Suppressor macrophage treated with lipopolysaccharide for 4 hours (primary cell): ENCODE data around the gene CHST10.

Experiments used
- DNase-seq: peaks from one replicate; pipeline ENCODE4 v3.0.0-alpha.2; 2020

CHST10 gene

GRCh38 chr2:100413571-100413970, 3.9 kb downstream of the CHST10 start:
- no peak for DNase-seq

- DNase-seq: no peak
These were observed 4.6 kb downstream of the CHST10 start for GRCh38 chr2:100412881-100413321.

GRCh38 chr2:100412466-100412865, 5.0 kb downstream of the CHST10 start:
- DNase-seq: no peak

GRCh38 chr2:100411841-100412292, 5.6 kb downstream of the CHST10 start:
- no peak for DNase-seq

GRCh38 chr2:100409975-100410647, 7.4 kb downstream of the CHST10 start:
- no peak for DNase-seq

- no peak for DNase-seq
These were observed 8.0 kb downstream of the CHST10 start for GRCh38 chr2:100409461-100409860.

- peak; percentile 11 for DNase-seq
These were observed 8.5 kb downstream of the CHST10 start for GRCh38 chr2:100408941-100409340.

- no peak for DNase-seq
These were observed 9.4 kb downstream of the CHST10 start for GRCh38 chr2:100408104-100408503.

GRCh38 chr2:100407563-100407962, 9.9 kb downstream of the CHST10 start:
- no peak for DNase-seq

- no peak for DNase-seq
These were observed 10.4 kb downstream of the CHST10 start for GRCh38 chr2:100407073-100407472.

GRCh38 chr2:100406120-100406508, 11.4 kb downstream of the CHST10 start:
- no peak for DNase-seq

GRCh38 chr2:100405403-100406119, 11.9 kb downstream of the CHST10 start:
- DNase-seq: no peak

- no peak for DNase-seq
These were observed 13.1 kb downstream of the CHST10 start for GRCh38 chr2:100404411-100404810.

GRCh38 chr2:100403722-100404121, 13.7 kb downstream of the CHST10 start:
- no peak for DNase-seq

GRCh38 chr2:100401268-100401667, 16.2 kb downstream of the CHST10 start:
- DNase-seq: no peak

- DNase-seq: no peak
These were observed 17.8 kb downstream of the CHST10 start for GRCh38 chr2:100399714-100400113.

GRCh38 chr2:100397976-100398375, 19.5 kb downstream of the CHST10 start:
- no peak for DNase-seq

GRCh38 chr2:100397118-100397860, 20.2 kb downstream of the CHST10 start:
- no peak for DNase-seq

GRCh38 chr2:100396483-100396882, 21.0 kb downstream of the CHST10 start:
- DNase-seq: no peak

GRCh38 chr2:100395532-100396350, 21.7 kb downstream of the CHST10 start:
- no peak for DNase-seq

GRCh38 chr2:100394111-100394641, 23.3 kb downstream of the CHST10 start:
- DNase-seq: no peak

GRCh38 chr2:100393362-100393761, 24.1 kb downstream of the CHST10 start:
- DNase-seq: no peak

GRCh38 chr2:100392715-100393114, 24.8 kb downstream of the CHST10 start:
- DNase-seq: no peak
